GM19351 (cell line): Measurements from ENCODE around the gene CSNK1G1.

Source experiments
- ATAC-seq: cut with Tn5 transposase; IDR thresholded peaks from one replicate; pipeline ENCODE4 v1.9.1; 2021; ENCODE audit warnings: mild to moderate bottlenecking, moderate library complexity; ENCODE audit not compliant: unreplicated experiment

CSNK1G1 gene

GRCh38 chr15:64205202-64205601 lies 150.8 kb downstream of the CSNK1G1 start:
- ATAC-seq: no peak

GRCh38 chr15:64197425-64197824 lies 158.5 kb downstream of the CSNK1G1 start:
- no peak for ATAC-seq

GRCh38 chr15:64193971-64194370 lies 162.0 kb downstream of the CSNK1G1 start:
- ATAC-seq: no peak

GRCh38 chr15:64191971-64192830 lies 163.8 kb downstream of the CSNK1G1 start:
- no peak for ATAC-seq

- ATAC-seq: no peak
Measured at GRCh38 chr15:64187396-64188191, 168.4 kb downstream of the CSNK1G1 start.

- ATAC-seq: no peak
Measured at GRCh38 chr15:64185146-64185911, 170.6 kb downstream of the CSNK1G1 start.

GRCh38 chr15:64182859-64183370 lies 173.1 kb downstream of the CSNK1G1 start:
- no peak for ATAC-seq

- no peak for ATAC-seq
Measured at GRCh38 chr15:64180235-64180824, 175.6 kb downstream of the CSNK1G1 start.

- no peak for ATAC-seq
Measured at GRCh38 chr15:64166102-64166890, 189.7 kb downstream of the CSNK1G1 start.

GRCh38 chr15:64164436-64164835 lies 191.5 kb downstream of the CSNK1G1 start:
- no peak for ATAC-seq

GRCh38 chr15:64163659-64164362 lies 192.2 kb downstream of the CSNK1G1 start:
- ATAC-seq: no peak

- peak; percentile 86 for ATAC-seq
Measured at GRCh38 chr15:64162869-64163658, 192.9 kb downstream of the CSNK1G1 start, which contains the start of gene PPIB. Gene PPIB (minus strand): TSS chr15:64163022. CDS start chr15:64162986, 36 bp downstream.

- ATAC-seq: peak; percentile 17
Measured at GRCh38 chr15:64162478-64162868, 193.5 kb downstream of the CSNK1G1 start.

- no peak for ATAC-seq
Measured at GRCh38 chr15:64161688-64162477, 194.1 kb downstream of the CSNK1G1 start.

GRCh38 chr15:64158363-64159134 lies 197.4 kb downstream of the CSNK1G1 start:
- ATAC-seq: no peak

- ATAC-seq: no peak
Measured at GRCh38 chr15:64157599-64158125, 198.3 kb downstream of the CSNK1G1 start.
